Mammary epithelial cell (primary cell): ENCODE results near the gene ZNF865.

Source experiments
- CTCF ChIP-seq, 2 donors: IDR thresholded peaks in 1 of 2; conservative IDR thresholded peaks in 1 of 2; 2 replicates each; pipeline ENCODE4 v1.5.1; 2011 to 2012; ENCODE audit warnings: inconsistent platforms in 2 of 2, low read length in 2 of 2, mild to moderate bottlenecking in 2 of 2, control low read depth in 1 of 2, low read depth in 1 of 2; ENCODE audit not compliant: insufficient read depth in 1 of 2; ENCODE audit errors: extremely low read depth in 1 of 2
- EZH2 ChIP-seq: IDR thresholded peaks from 2 replicates; pipeline ENCODE4 v1.6.1; 2012; ENCODE audit warnings: low read length, inconsistent platforms, borderline replicate concordance

- TF ChIP-seq CTCF (conservative IDR thresholded peaks at IDR 0.05 in 1 of 2, IDR thresholded peaks at IDR 0.05 in 1 of 2; ENCODE audit: extremely low read depth in 1 of 2, insufficient read depth in 1 of 2, low read depth in 1 of 2, low read length in 2 of 2) (no peak), EZH2 (no peak)
Measured at GRCh38 chr19:55650602-55651230, 45.3 kb downstream of the ZNF865 start.
